Measurements from ENCODE around the gene PLPPR3. TPM values are rescaled to one million over a fixed set of nuclear protein-coding genes. Genes with fewer than 3 reads are reported as not detected.

Gene PLPPR3
- total RNA-seq (2022), result 0.27 TPM in 1 of 2 replicates, not detected in the other
- not detected for Bru-seq, nascent RNA
- BruChase-seq, experiment 1, labeled RNA remaining after a 6-hour chase, result not detected
- BruChase-seq, experiment 2, labeled RNA remaining after a 2-hour chase, result not detected
- long read RNA-seq, result 0 reads

- Mint-ChIP-seq H3K27ac (ENCODE audit: unreplicated experiment) (no peak within 1 kb of the TSS), H3K27me3 (ENCODE audit: unreplicated experiment) (peaks cover under 1% of the 10 kb centered on the region), H3K4me3 (ENCODE audit: low read depth, unreplicated experiment) (no peak within 1 kb of the TSS), H3K36me3 (ENCODE audit: insufficient read depth, unreplicated experiment) (peaks cover 5% of the 10 kb centered on the region), H3K9me3 (ENCODE audit: low read depth, unreplicated experiment) (no peaks in the 10 kb centered on the region), H3K4me1 (ENCODE audit: low read depth, unreplicated experiment) (peaks cover 9% of the 10 kb centered on the region)
- intact Hi-C loops (cut with micrococcal nuclease; ENCODE audit: unreplicated experiment), result no loop called here
- no peak for DNase-seq
- CTCF ChIA-PET, result no interaction called here
- TF ChIP-seq CTCF (IDR thresholded peaks at IDR 0.05; ENCODE audit: unreplicated experiment), result no peak
- no TSS peak for BruUV-seq (replicated peaks)
Measured at GRCh38 chr19:821825-822503, at the start of gene PLPPR3. TSS of gene PLPPR3 (minus strand) at chr19:821955. CDS start at chr19:821559, 396 bp downstream.

- no peaks in the 10 kb centered on the region for H3K27me3 Mint-ChIP-seq (ENCODE audit: unreplicated experiment)
Measured at GRCh38 chr19:870963-871401, 49.2 kb upstream of the PLPPR3 start.

GRCh38 chr19:870314-870713 is 48.6 kb upstream of the PLPPR3 start:
- intact Hi-C loops (cut with micrococcal nuclease; ENCODE audit: unreplicated experiment), result no loop called here
- no peak for DNase-seq
- CTCF ChIA-PET, result interaction anchor here (0.7 kb wide), 1 partner anchor 9 kb away, joined by 5 read pairs; no protein-coding TSS in a partner anchor
- no peaks in the 10 kb centered on the region for H3K4me1 Mint-ChIP-seq (ENCODE audit: low read depth, unreplicated experiment)
- H3K4me3 Mint-ChIP-seq (ENCODE audit: low read depth, unreplicated experiment), result no peak overlapping the region
- BruUV-seq (replicated peaks), result no TSS peak
- H3K27me3 Mint-ChIP-seq (ENCODE audit: unreplicated experiment), result no peaks in the 10 kb centered on the region
- H3K36me3 Mint-ChIP-seq (ENCODE audit: insufficient read depth, unreplicated experiment), result peaks cover 30% of the 10 kb centered on the region
- no peak overlapping the region for H3K27ac Mint-ChIP-seq (ENCODE audit: unreplicated experiment)
- no peak for TF ChIP-seq CTCF (IDR thresholded peaks at IDR 0.05; ENCODE audit: unreplicated experiment)
- H3K9me3 Mint-ChIP-seq (ENCODE audit: low read depth, unreplicated experiment), result no peaks in the 10 kb centered on the region

More at GRCh38 chr19:870963-871401, 49.2 kb upstream of the PLPPR3 start:
- BruUV-seq (replicated peaks), result no TSS peak
- Mint-ChIP-seq H3K9me3 (ENCODE audit: low read depth, unreplicated experiment) (no peaks in the 10 kb centered on the region), H3K36me3 (ENCODE audit: insufficient read depth, unreplicated experiment) (peaks cover 30% of the 10 kb centered on the region), H3K27ac (ENCODE audit: unreplicated experiment) (no peak overlapping the region), H3K4me1 (ENCODE audit: low read depth, unreplicated experiment) (no peaks in the 10 kb centered on the region), H3K4me3 (ENCODE audit: low read depth, unreplicated experiment) (no peak overlapping the region)
- intact Hi-C loops (cut with micrococcal nuclease; ENCODE audit: unreplicated experiment), result no loop called here
- no peak for TF ChIP-seq CTCF (IDR thresholded peaks at IDR 0.05; ENCODE audit: unreplicated experiment)
- CTCF ChIA-PET, result no interaction called here
- no peak for DNase-seq

GRCh38 chr19:869245-870177 is 47.8 kb upstream of the PLPPR3 start:
- CTCF ChIA-PET, result interaction anchor here (0.6 to 0.7 kb wide), 2 partner anchors 10 to 288 kb away, joined by 4 to 5 read pairs; no protein-coding TSS in a partner anchor
- intact Hi-C loops (cut with micrococcal nuclease; ENCODE audit: unreplicated experiment), result no loop called here
- no peaks in the 10 kb centered on the region for H3K27me3 Mint-ChIP-seq (ENCODE audit: unreplicated experiment)
- H3K36me3 Mint-ChIP-seq (ENCODE audit: insufficient read depth, unreplicated experiment), result peaks cover 36% of the 10 kb centered on the region
- H3K4me3 Mint-ChIP-seq (ENCODE audit: low read depth, unreplicated experiment), result no peak overlapping the region
- DNase-seq, result peak; percentile 64
- H3K27ac Mint-ChIP-seq (ENCODE audit: unreplicated experiment), result peak overlapping the region; percentile 38
- no peaks in the 10 kb centered on the region for H3K9me3 Mint-ChIP-seq (ENCODE audit: low read depth, unreplicated experiment)
- H3K4me1 Mint-ChIP-seq (ENCODE audit: low read depth, unreplicated experiment), result no peaks in the 10 kb centered on the region
- TF ChIP-seq CTCF (IDR thresholded peaks at IDR 0.05; ENCODE audit: unreplicated experiment), result no peak
- no TSS peak for BruUV-seq (replicated peaks)
